HepG2 (cell line): ENCODE data around the gene ARFGAP1. TPM values are rescaled to one million over a fixed set of nuclear protein-coding genes. Genes with fewer than 3 reads are reported as not detected.
A peak's percentile ranks its signal among the peaks of the same experiment; 100 is the strongest.

Experiments
- DNMT3B ChIP-seq: conservative IDR thresholded peaks from 2 replicates; pipeline ENCODE4 v1.6.1; 2016; ENCODE audit warnings: missing biosample characterization, control low read depth
- ETV5 ChIP-seq: IDR thresholded peaks from 2 replicates; pipeline ENCODE4 v1.6.1; 2018; ENCODE audit warnings: missing biosample characterization, missing genetic modification reagents, inconsistent platforms, borderline replicate concordance
- RXRB ChIP-seq: IDR thresholded peaks from 2 replicates; pipeline ENCODE4 v1.6.1; 2016; ENCODE audit warnings: borderline replicate concordance, missing genetic modification reagents, missing compliant biosample characterization
- SIX1 ChIP-seq: sonication (generic); formaldehyde crosslinking; IDR thresholded peaks from 2 replicates; pipeline ENCODE4 v1.4.0; 2020; ENCODE audit warnings: missing genetic modification reagents, borderline replicate concordance
- SP140L ChIP-seq: sonication (generic); formaldehyde crosslinking; IDR thresholded peaks from 2 replicates; pipeline ENCODE4 v1.4.0; 2020; ENCODE audit warnings: missing genetic modification reagents, borderline replicate concordance
- ZNF234 ChIP-seq: sonication (generic); formaldehyde crosslinking; conservative IDR thresholded peaks from 2 replicates; pipeline ENCODE4 v1.5.1; 2020; ENCODE audit warnings: mild to moderate bottlenecking, missing genetic modification reagents
- ZNF383 ChIP-seq: sonication (generic); formaldehyde crosslinking; IDR thresholded peaks from 2 replicates; pipeline ENCODE4 v1.4.0; 2020; ENCODE audit warnings: missing genetic modification reagents, mild to moderate bottlenecking, borderline replicate concordance
- ZNF660 ChIP-seq: sonication (generic); formaldehyde crosslinking; IDR thresholded peaks from 2 replicates; pipeline ENCODE4 v1.5.1; 2020; ENCODE audit warnings: mild to moderate bottlenecking, low read depth, missing genetic modification reagents, borderline replicate concordance
- polyA plus RNA-seq, 8 experiments: library from polyadenylated mRNA; depleted of rRNA in 3 of 8; stranded (reverse) in 7 of 8; unstranded in 1 of 8; fragments of >200 nt; fragmentation: Illumina TruSeq in 4 of 8; extraction: Trizol in 4 of 8; gene quantifications; 2 replicates each; pipeline versions ENCODE4 v1.2.1 to v1.2.3, GENCODE V29; 2011 to 2016; ENCODE audit warnings: low read depth in 4 of 8, missing spikeins in 1 of 8, mixed read lengths in 1 of 8; ENCODE audit not compliant: insufficient read depth in 1 of 8
- total RNA-seq, 5 experiments: library from RNA; depleted of rRNA; stranded (reverse); fragments of >200 nt; fragmentation: Illumina TruSeq; extraction: Trizol; gene quantifications; 2 replicates each; pipeline ENCODE4 v1.2.3, GENCODE V29; 2016; ENCODE audit warnings: low read depth in 1 of 5
- TF ChIP-seq, protein P1 (sequence below): sonication (generic); formaldehyde crosslinking; IDR thresholded peaks from 2 replicates; pipeline ENCODE4 v1.5.1; 2020; ENCODE audit warnings: mild to moderate bottlenecking, missing genetic modification reagents
- TF ChIP-seq, protein P2 (sequence below): sonication (generic); formaldehyde crosslinking; IDR thresholded peaks from 2 replicates; pipeline ENCODE4 v1.8.1; 2023; ENCODE audit warnings: missing genetic modification reagents, inconsistent platforms, borderline replicate concordance
- TF ChIP-seq, protein P3 (sequence below): sonication (generic); formaldehyde crosslinking; IDR thresholded peaks from 2 replicates; pipeline ENCODE4 v1.8.1; 2023; ENCODE audit warnings: mild to moderate bottlenecking, missing genetic modification reagents
- TF ChIP-seq, protein P4 (sequence below): sonication (generic); formaldehyde crosslinking; IDR thresholded peaks from 2 replicates; pipeline ENCODE4 v1.8.0; 2022; ENCODE audit warnings: mild to moderate bottlenecking, missing genetic modification reagents
- TF ChIP-seq, protein P5 (sequence below): sonication (generic); formaldehyde crosslinking; IDR thresholded peaks from 2 replicates; pipeline ENCODE4 v1.9.0; 2021; ENCODE audit warnings: missing genetic modification reagents, borderline replicate concordance
- TF ChIP-seq, protein P6 (sequence below): sonication (generic); formaldehyde crosslinking; IDR thresholded peaks from 2 replicates; pipeline ENCODE4 v1.4.0; 2020; ENCODE audit warnings: missing genetic modification reagents

Gene ARFGAP1
- total and polyA plus RNA-seq, 2 of the 13 experiments (the other 11 are each of a cell fraction or from before 2014, with no cell fraction given): 132 TPM

DNA sequence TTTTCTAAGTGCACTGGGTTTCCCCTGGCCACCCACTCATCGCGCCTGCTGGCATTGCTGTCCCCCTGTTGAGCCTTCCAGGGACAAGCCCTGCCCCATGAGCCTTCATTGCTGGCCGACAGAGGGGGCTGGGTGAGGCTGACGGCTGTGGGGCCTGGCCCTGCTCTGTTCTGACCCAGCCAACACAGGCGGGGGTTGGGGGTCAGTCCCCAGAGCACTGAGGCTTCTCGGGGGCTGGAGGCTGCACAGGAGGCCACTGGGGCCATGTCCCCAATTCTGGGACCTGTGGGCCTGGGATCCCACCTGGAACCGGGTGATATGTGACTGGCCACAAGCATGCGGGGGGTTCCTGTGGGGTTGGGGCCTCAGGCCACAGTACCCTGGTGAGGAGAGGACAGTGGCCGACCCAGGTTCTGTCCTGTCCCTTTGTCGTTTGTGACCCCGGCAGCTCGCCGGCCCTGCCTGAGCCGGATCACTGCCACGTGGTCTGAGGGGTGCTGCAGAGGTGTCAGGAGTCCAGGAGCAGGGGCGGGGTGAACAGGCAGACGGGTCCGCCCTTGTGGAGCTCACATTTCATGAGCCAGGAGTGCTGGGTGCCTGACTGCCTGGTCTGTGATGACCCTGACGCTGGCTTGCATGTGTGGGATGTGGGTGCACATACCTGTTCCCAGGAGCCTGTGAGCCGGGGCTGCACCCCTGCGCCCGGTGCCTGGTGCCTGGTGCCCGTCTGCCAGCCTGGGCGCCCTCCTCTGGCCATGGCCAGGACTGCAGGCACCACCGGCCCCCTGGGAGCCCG, 18.3 kb downstream of the ARFGAP1 start (continued):
- TF ChIP-seq, protein P1, sequence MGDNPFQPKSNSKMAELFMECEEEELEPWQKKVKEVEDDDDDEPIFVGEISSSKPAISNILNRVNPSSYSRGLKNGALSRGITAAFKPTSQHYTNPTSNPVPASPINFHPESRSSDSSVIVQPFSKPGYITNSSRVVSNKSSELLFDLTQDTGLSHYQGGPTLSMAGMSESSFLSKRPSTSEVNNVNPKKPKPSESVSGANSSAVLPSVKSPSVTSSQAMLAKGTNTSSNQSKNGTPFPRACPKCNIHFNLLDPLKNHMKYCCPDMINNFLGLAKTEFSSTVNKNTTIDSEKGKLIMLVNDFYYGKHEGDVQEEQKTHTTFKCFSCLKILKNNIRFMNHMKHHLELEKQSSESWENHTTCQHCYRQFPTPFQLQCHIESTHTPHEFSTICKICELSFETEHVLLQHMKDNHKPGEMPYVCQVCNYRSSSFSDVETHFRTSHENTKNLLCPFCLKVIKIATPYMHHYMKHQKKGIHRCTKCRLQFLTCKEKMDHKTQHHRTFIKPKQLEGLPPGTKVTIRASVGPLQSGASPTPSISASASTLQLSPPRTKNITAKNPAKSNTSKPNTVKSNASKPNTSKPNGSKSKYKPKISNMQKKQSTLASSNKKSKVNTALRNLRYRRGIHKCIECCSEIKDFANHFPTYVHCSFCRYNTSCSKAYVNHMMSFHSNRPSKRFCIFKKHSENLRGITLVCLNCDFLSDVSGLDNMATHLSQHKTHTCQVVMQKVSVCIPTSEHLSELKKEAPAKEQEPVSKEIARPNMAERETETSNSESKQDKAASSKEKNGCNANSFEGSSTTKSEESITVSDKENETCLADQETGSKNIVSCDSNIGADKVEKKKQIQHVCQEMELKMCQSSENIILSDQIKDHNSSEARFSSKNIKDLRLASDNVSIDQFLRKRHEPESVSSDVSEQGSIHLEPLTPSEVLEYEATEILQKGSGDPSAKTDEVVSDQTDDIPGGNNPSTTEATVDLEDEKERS (CRISPR knock-in tag): no peak
- TF ChIP-seq, protein P2, sequence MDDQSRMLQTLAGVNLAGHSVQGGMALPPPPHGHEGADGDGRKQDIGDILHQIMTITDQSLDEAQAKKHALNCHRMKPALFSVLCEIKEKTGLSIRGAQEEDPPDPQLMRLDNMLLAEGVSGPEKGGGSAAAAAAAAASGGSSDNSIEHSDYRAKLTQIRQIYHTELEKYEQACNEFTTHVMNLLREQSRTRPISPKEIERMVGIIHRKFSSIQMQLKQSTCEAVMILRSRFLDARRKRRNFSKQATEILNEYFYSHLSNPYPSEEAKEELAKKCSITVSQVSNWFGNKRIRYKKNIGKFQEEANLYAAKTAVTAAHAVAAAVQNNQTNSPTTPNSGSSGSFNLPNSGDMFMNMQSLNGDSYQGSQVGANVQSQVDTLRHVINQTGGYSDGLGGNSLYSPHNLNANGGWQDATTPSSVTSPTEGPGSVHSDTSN (CRISPR knock-in tag): no peak
- TF ChIP-seq ZNF660 (CRISPR knock-in tag) (no peak), ZNF383 (CRISPR knock-in tag) (no peak; the same call in 1 of the 2 replicates), DNMT3B (CRISPR knock-in tag) (no peak), RXRB (CRISPR knock-in tag) (no peak), SP140L (CRISPR knock-in tag) (no peak), SIX1 (CRISPR knock-in tag) (no peak), ETV5 (CRISPR knock-in tag) (no peak), ZNF234 (CRISPR knock-in tag) (peak; percentile 89; the same call in 1 of the 2 replicates)
- TF ChIP-seq, protein P3, sequence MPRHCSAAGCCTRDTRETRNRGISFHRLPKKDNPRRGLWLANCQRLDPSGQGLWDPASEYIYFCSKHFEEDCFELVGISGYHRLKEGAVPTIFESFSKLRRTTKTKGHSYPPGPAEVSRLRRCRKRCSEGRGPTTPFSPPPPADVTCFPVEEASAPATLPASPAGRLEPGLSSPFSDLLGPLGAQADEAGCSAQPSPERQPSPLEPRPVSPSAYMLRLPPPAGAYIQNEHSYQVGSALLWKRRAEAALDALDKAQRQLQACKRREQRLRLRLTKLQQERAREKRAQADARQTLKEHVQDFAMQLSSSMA (CRISPR knock-in tag): 0 out of 2 replicates have a peak, but pooled peaks have one; percentile 86
- TF ChIP-seq, protein P4, sequence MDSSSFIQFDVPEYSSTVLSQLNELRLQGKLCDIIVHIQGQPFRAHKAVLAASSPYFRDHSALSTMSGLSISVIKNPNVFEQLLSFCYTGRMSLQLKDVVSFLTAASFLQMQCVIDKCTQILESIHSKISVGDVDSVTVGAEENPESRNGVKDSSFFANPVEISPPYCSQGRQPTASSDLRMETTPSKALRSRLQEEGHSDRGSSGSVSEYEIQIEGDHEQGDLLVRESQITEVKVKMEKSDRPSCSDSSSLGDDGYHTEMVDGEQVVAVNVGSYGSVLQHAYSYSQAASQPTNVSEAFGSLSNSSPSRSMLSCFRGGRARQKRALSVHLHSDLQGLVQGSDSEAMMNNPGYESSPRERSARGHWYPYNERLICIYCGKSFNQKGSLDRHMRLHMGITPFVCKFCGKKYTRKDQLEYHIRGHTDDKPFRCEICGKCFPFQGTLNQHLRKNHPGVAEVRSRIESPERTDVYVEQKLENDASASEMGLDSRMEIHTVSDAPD (CRISPR knock-in tag): no peak
- TF ChIP-seq, protein P5, sequence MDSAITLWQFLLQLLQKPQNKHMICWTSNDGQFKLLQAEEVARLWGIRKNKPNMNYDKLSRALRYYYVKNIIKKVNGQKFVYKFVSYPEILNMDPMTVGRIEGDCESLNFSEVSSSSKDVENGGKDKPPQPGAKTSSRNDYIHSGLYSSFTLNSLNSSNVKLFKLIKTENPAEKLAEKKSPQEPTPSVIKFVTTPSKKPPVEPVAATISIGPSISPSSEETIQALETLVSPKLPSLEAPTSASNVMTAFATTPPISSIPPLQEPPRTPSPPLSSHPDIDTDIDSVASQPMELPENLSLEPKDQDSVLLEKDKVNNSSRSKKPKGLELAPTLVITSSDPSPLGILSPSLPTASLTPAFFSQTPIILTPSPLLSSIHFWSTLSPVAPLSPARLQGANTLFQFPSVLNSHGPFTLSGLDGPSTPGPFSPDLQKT: 0 out of 2 replicates have a peak, but pooled peaks have one; percentile 75
- TF ChIP-seq, protein P6, sequence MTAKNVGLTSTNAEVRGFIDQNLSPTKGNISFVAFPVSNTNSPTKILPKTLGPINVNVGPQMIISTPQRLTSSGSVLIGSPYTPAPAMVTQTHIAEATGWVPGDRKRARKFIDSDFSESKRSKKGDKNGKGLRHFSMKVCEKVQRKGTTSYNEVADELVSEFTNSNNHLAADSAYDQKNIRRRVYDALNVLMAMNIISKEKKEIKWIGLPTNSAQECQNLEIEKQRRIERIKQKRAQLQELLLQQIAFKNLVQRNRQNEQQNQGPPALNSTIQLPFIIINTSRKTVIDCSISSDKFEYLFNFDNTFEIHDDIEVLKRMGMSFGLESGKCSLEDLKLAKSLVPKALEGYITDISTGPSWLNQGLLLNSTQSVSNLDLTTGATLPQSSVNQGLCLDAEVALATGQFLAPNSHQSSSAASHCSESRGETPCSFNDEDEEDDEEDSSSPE (CRISPR knock-in tag): peak; percentile 39; the same call in 1 of the 2 replicates
